GM10248 (cell line): ENCODE measurements around the gene P2RY2.

Experiments
- CTCF ChIA-PET: fragments of 300-600 bp; sonication (Branson Sonifier 250); formaldehyde crosslinking; extraction: SDS; loops from one replicate; lab custom pipeline; 2021; ENCODE audit warnings: antibody characterized with exemption; lab: Yijun Ruan, JAX
- POLR2A ChIA-PET: fragments of 350-650 bp; sonication (Branson Sonifier 250); formaldehyde crosslinking; extraction: SDS; loops from one replicate; lab custom pipeline; 2020; ENCODE audit warnings: antibody characterized with exemption; lab: Yijun Ruan, JAX
- DNase-seq: peaks from one replicate; pipeline ENCODE4 v3.0.0; 2012; ENCODE audit errors: extremely low spot score
- TF ChIP-seq, protein P1 (sequence below): IDR thresholded peaks from 2 replicates; pipeline ENCODE4 v1.5.1; 2012; ENCODE audit warnings: mild to moderate bottlenecking, low read depth; ENCODE audit errors: extremely low read depth, missing control alignments, control extremely low read depth

The P2RY2 gene

DNA sequence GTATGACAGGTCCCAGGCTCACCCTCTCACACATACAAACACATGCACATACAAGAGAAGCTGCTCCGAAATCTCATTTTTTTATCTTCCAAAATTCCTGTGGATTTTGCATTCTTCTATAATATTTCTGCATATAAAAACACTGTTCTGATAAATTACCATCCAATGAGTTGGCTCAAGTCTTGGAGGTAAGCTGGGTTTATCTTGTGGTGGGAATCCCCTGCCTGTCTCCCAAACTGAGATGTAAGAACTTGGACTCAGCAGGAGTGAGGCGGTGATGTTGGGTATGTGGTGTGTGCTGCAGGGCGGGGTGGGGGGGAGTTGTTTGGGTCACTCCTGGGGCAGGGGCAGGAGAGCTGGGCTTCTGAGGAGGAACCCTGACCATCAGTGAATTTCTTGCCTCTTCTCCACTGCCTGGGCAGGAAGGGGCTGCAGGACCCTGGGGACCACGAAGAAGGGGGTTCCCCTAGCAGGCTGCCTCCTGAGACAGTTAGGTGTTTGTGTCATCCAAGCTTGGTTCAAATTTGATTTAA lies 47.3 kb downstream of the P2RY2 start:
- TF ChIP-seq, protein P1, sequence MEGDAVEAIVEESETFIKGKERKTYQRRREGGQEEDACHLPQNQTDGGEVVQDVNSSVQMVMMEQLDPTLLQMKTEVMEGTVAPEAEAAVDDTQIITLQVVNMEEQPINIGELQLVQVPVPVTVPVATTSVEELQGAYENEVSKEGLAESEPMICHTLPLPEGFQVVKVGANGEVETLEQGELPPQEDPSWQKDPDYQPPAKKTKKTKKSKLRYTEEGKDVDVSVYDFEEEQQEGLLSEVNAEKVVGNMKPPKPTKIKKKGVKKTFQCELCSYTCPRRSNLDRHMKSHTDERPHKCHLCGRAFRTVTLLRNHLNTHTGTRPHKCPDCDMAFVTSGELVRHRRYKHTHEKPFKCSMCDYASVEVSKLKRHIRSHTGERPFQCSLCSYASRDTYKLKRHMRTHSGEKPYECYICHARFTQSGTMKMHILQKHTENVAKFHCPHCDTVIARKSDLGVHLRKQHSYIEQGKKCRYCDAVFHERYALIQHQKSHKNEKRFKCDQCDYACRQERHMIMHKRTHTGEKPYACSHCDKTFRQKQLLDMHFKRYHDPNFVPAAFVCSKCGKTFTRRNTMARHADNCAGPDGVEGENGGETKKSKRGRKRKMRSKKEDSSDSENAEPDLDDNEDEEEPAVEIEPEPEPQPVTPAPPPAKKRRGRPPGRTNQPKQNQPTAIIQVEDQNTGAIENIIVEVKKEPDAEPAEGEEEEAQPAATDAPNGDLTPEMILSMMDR, result no peak
- POLR2A ChIA-PET, result no interaction called here
- no peak for DNase-seq
- CTCF ChIA-PET, result interaction anchor here (1.4 to 3.9 kb wide), 6 partner anchors 23 to 85 kb away, joined by 4 to 19 read pairs (median 6); no protein-coding TSS in a partner anchor

DNA sequence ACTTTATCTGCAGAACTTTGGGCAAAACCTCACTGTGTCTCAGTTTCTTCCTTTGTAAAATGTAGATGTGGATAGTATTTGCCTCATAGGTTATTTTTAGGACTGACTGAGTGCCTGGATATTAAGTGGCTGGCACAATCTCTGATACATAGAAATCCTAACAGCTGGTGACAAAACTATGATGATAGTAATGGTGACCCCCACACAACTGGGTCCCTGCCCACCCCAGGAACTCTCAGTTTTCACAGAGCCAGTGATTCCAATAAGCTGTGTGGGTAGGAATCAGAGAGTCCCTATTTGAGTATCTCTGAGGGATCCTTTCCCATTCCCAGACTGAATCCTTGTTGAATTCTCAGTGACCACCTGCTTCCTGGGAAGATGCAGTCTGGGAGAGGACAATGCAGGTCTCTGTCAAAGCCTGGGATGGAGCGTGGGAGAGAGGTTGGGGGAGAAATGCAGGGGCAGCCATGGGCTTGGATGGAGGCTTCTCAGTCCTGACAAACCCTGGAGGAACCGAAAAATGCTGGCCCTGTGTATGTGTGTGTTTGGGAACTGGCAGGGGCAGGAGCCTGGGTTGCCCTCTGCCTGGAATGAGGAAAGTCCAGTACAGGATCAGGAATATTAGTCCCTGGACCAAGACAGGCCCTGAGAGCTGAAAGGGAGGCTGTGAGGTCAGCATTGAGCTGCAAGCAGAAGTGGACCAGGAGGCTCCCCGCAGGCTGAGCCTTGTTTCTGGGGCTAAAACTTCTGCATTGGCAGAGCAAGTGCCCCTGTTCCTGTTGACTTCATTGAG lies 48.0 kb downstream of the P2RY2 start:
- DNase-seq, result no peak
- TF ChIP-seq, protein P1, result no peak
- CTCF ChIA-PET, result interaction anchor here (1.4 to 3.9 kb wide), 7 partner anchors 7 to 84 kb away, joined by 4 to 19 read pairs (median 6); no protein-coding TSS in a partner anchor
- POLR2A ChIA-PET, result no interaction called here

DNA sequence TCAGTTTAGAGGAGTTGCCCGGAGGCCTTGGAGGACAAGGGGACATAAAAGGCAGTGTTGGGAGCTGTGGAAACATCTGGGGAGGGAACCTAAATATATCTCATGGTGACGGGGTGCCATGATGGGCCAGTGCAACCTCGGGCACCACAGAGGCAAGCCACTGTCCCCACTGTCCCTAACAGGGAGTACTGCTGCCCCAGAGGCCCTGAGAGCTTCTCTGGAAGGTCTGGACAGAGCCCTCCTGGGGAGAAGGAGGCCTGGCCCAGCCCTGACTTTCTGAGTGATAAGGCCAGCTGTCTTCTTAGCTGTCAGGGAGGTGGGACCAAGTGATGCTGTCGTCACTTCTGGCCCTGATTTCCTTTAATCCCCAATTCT lies 48.6 kb downstream of the P2RY2 start:
- DNase-seq, result no peak
- POLR2A ChIA-PET, result no interaction called here
- TF ChIP-seq, protein P1, result no peak
- CTCF ChIA-PET, result interaction anchor here (1.0 to 3.9 kb wide), 9 partner anchors 8 to 84 kb away, joined by 3 to 19 read pairs (median 5); no protein-coding TSS in a partner anchor

DNA sequence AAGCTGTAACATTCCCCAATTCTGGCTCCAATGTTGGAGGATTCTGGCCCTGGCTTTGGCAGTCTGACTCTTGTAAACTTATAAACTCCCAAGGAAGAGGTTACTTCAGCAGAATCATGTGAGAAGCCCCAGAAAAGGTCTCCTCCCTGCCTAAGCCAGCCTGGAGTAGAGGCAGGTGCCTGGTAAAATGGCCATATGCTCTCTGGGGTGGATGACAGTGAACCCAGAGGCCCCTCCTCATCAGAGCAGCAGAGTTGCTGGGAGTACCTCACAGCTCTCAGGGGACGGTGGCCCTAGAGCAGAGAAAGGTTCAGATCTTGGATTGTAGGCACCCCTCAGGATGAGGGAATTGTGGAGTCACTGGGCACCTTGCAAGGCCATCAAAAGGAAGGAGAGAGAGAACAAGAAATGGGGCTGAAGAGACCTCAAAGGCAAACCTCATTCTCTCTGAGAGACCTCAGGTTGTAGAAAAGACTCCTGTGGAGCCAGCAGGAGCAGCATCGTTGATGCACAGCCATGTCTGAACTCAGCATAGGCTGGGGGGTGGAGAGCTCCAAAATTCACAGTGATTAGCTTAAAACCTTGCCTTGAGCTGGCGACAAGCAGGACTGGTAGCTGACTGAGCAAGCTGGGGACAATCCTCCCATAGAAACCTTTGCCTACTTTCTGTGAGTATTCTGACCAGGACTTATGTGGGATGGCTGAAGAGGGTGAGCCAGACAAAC lies 49.2 kb downstream of the P2RY2 start:
- CTCF ChIA-PET, result interaction anchor here (0.8 to 3.9 kb wide), 10 partner anchors 9 to 39 kb away, joined by 3 to 19 read pairs (median 4); no protein-coding TSS in a partner anchor
- no peak for DNase-seq

DNA sequence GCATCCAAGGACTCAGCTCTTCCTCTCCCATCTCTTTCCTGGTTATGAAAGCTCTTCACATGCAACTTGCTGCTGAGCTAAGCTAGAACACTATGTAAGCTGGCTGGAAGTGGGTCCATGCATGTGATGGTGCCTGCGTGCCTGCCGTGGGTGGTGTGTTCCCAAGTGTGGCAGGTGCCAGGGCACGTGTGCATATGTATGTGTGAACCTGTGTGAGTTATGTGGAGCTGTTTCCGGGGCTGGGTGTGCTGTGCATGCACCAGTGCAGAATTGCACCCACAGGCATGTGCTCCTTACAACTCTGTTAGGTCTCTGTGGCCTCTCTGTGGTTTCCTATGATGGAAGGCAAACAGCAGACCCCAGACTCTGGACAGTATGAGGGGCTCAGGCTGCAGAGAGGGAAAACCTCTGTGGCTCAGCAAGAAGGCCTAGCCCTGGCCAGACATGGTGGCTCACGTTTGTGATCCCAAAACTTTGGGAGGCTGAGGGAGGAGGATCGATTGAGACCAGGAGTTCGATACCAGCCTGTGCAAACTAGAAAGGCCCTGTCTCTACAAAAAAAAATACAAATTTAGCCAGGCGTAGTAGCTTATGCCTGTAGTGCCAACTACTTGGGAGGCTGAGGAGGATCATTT lies 49.9 kb downstream of the P2RY2 start:
- no peak for DNase-seq
- TF ChIP-seq, protein P1, result no peak
- ChIA-PET CTCF (interaction anchor here (0.8 to 3.9 kb wide), 7 partner anchors 9 to 30 kb away, joined by 3 to 19 read pairs (median 4); no protein-coding TSS in a partner anchor), POLR2A (no interaction called here)

More for the DNA sequence above, 49.2 kb downstream of the P2RY2 start:
- POLR2A ChIA-PET, result no interaction called here
- TF ChIP-seq, protein P1, result no peak
